Trophoblast cell (in vitro differentiated cells and primary cell): ENCODE data around the gene DUSP14.
A peak's percentile ranks its signal among the peaks of the same experiment; 100 is the strongest.

Experiments used
- DNase-seq, 2 donors: peaks; one replicate each; pipeline ENCODE4 v3.0.0-alpha.2; 2016
- H2AFZ ChIP-seq: 2 replicates; pipeline ENCODE4 v1.6.1; 2013; ENCODE audit warnings: low read length, moderate library complexity, mild to moderate bottlenecking; ENCODE audit not compliant: insufficient read depth, poor library complexity
- H2AK5ac ChIP-seq: 2 replicates; pipeline ENCODE4 v1.6.1; 2013; ENCODE audit warnings: mild to moderate bottlenecking, low read length
- H2BK120ac ChIP-seq: 2 replicates; pipeline ENCODE4 v1.6.1; 2013; ENCODE audit warnings: low read length, mild to moderate bottlenecking, moderate library complexity; ENCODE audit not compliant: insufficient read depth, poor library complexity
- H2BK12ac ChIP-seq: 2 replicates; pipeline ENCODE4 v1.6.1; 2013; ENCODE audit warnings: mild to moderate bottlenecking, low read length, moderate library complexity
- H2BK5ac ChIP-seq: 2 replicates; pipeline ENCODE4 v1.6.1; 2013; ENCODE audit warnings: low read length, low read depth, moderate library complexity, mild to moderate bottlenecking; ENCODE audit not compliant: poor library complexity
- H3K14ac ChIP-seq: 2 replicates; pipeline ENCODE4 v1.6.1; 2013; ENCODE audit warnings: mild to moderate bottlenecking, low read length
- H3K18ac ChIP-seq: 2 replicates; pipeline ENCODE4 v1.6.1; 2013; ENCODE audit warnings: mild to moderate bottlenecking, low read length
- H3K23ac ChIP-seq: 2 replicates; pipeline ENCODE4 v1.6.1; 2013; ENCODE audit warnings: low read length
- H3K27ac ChIP-seq: 2 replicates; pipeline ENCODE4 v1.5.1; 2013; ENCODE audit warnings: low read depth, mild to moderate bottlenecking, inconsistent platforms, low read length, moderate library complexity
- H3K27me3 ChIP-seq: 2 replicates; pipeline ENCODE4 v1.6.1; 2013; ENCODE audit warnings: inconsistent platforms, mild to moderate bottlenecking, low read length, moderate library complexity; ENCODE audit not compliant: insufficient read depth
- H3K36me3 ChIP-seq, 2 experiments: 1 replicate in 1 of 2; 2 replicates in 1 of 2; pipeline ENCODE4 v1.6.1; 2013; ENCODE audit warnings: low read length in 2 of 2, mild to moderate bottlenecking in 2 of 2, moderate library complexity in 1 of 2; ENCODE audit not compliant: insufficient read depth in 2 of 2, control insufficient read depth in 1 of 2
- H3K4ac ChIP-seq: 2 replicates; pipeline ENCODE4 v1.6.1; 2013; ENCODE audit warnings: low read depth, mild to moderate bottlenecking, low read length, moderate library complexity
- H3K4me1 ChIP-seq, 2 experiments: 1 replicate in 1 of 2; 2 replicates in 1 of 2; pipeline ENCODE4 v1.6.1; 2013; ENCODE audit warnings: low read length in 2 of 2, mild to moderate bottlenecking in 2 of 2, moderate library complexity in 1 of 2; ENCODE audit not compliant: insufficient read depth in 2 of 2, control insufficient read depth in 1 of 2
- H3K4me2 ChIP-seq: 2 replicates; pipeline ENCODE4 v1.6.1; 2013; ENCODE audit warnings: inconsistent platforms, mild to moderate bottlenecking, low read length, moderate library complexity
- H3K4me3 ChIP-seq: 2 replicates; pipeline ENCODE4 v1.5.1; 2013; ENCODE audit warnings: mild to moderate bottlenecking, low read depth, low read length, inconsistent platforms
- H3K79me1 ChIP-seq: one replicate; pipeline ENCODE4 v1.6.1; 2013; ENCODE audit warnings: low read length
- H3K79me2 ChIP-seq: 2 replicates; pipeline ENCODE4 v1.6.1; 2013; ENCODE audit warnings: low read length, mild to moderate bottlenecking; ENCODE audit not compliant: control insufficient read depth, insufficient read depth, poor library complexity
- H3K9ac ChIP-seq: 2 replicates; pipeline ENCODE4 v1.6.1; 2013; ENCODE audit warnings: mild to moderate bottlenecking, low read length
- H3K9me3 ChIP-seq: 2 replicates; pipeline ENCODE4 v1.6.1; 2013; ENCODE audit warnings: low read depth, mild to moderate bottlenecking, control low read depth, inconsistent platforms, low read length; ENCODE audit not compliant: insufficient read depth
- H4K12ac ChIP-seq: 2 replicates; pipeline ENCODE4 v1.6.1; 2013; ENCODE audit warnings: low read depth, mild to moderate bottlenecking, low read length, moderate library complexity
- H4K8ac ChIP-seq: 2 replicates; pipeline ENCODE4 v1.6.1; 2013; ENCODE audit warnings: low read depth, mild to moderate bottlenecking, low read length, moderate library complexity
- H4K91ac ChIP-seq: one replicate; pipeline ENCODE4 v1.6.1; 2013; ENCODE audit warnings: low read depth, mild to moderate bottlenecking, low read length, moderate library complexity
- WGBS: extraction: QIAGEN DNeasy Blood & Tissue Kit; methylation state at CpG from one replicate; pipeline ENCODE4 v1.1.7; 2013; ENCODE audit warnings: missing lambda C conversion rate; ENCODE audit not compliant: insufficient read length, insufficient coverage; ENCODE audit errors: extremely low coverage; 5-methylcytosine and 5-hydroxymethylcytosine counted together

DUSP14 gene

GRCh38 chr17:37478187-37478586 lies 11.5 kb upstream of the DUSP14 start:
- Histone ChIP-seq H3K27ac (no peak overlapping the region), H3K4ac (no peak overlapping the region), H3K4me3 (no peak overlapping the region), H2BK5ac (no peak overlapping the region), H3K9ac (no peak overlapping the region), H2BK120ac (no peak overlapping the region), H2AK5ac (no peak overlapping the region), H3K27me3 (no peaks in the 10 kb centered on the region), H2AFZ (no peak overlapping the region), H3K4me1 (peaks cover 8 to 16% of the 10 kb centered on the region in 2 experiments), H4K8ac (no peak overlapping the region), H4K12ac (no peak overlapping the region), H3K23ac (no peak overlapping the region), H2BK12ac (no peak overlapping the region), H3K14ac (no peak overlapping the region), H4K91ac (no peak overlapping the region), H3K18ac (no peak overlapping the region), H3K79me1 (peaks cover 7% of the 10 kb centered on the region), H3K79me2 (no peaks in the 10 kb centered on the region), H3K9me3 (no peaks in the 10 kb centered on the region), H3K36me3 (peaks cover 0 to 15% of the 10 kb centered on the region in 2 experiments), H3K4me2 (no peak overlapping the region)
- DNase-seq = peak in 1 of 2 donors; percentile 9
- WGBS = no CpG with 5 or more reads among the region's 2 CpGs

GRCh38 chr17:37479025-37479424 lies 10.7 kb upstream of the DUSP14 start:
- no peak overlapping the region for H3K4ac ChIP-seq
- H3K27ac ChIP-seq = no peak overlapping the region
- no peaks in the 10 kb centered on the region for H3K9me3 ChIP-seq
- no peak overlapping the region for H3K14ac ChIP-seq
- no peak overlapping the region for H3K4me3 ChIP-seq
- H4K91ac ChIP-seq = no peak overlapping the region
- H3K36me3 ChIP-seq = peaks cover 0 to 8% of the 10 kb centered on the region in 2 experiments
- H3K79me2 ChIP-seq = no peaks in the 10 kb centered on the region
- no peaks in the 10 kb centered on the region for H3K27me3 ChIP-seq
- DNase-seq = no peak
- H2AK5ac ChIP-seq = no peak overlapping the region
- H2BK120ac ChIP-seq = no peak overlapping the region
- H3K4me1 ChIP-seq = peaks cover 6 to 18% of the 10 kb centered on the region in 2 experiments
- H3K18ac ChIP-seq = no peak overlapping the region
- no peak overlapping the region for H4K8ac ChIP-seq
- no peak overlapping the region for H3K9ac ChIP-seq
- H2AFZ ChIP-seq = no peak overlapping the region
- H4K12ac ChIP-seq = no peak overlapping the region
- H2BK5ac ChIP-seq = no peak overlapping the region
- no peak overlapping the region for H2BK12ac ChIP-seq
- peaks cover 7% of the 10 kb centered on the region for H3K79me1 ChIP-seq
- WGBS = no CpG with 5 or more reads among the region's 1 CpG
- H3K23ac ChIP-seq = no peak overlapping the region
- no peak overlapping the region for H3K4me2 ChIP-seq

DNA sequence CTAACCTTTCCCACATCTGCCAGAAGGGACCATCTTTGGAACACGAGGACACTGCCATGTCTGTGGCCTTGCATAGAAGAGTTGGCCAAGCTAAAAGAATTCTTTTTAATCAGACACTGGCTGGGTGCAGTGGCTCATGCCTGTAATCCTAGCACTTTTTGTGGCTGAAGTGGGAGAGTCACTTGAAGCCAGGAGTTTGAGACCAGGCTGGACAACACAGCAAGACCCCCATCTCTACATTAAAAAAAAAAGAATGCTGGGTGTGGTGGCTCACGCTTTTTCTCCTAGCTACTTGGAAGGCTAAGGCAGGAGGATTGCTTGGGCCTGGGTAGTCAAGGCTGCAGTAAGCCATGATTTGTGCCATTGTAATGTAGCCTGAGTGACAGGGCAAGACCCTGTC lies 9.3 kb upstream of the DUSP14 start:
- no peak overlapping the region for H2BK5ac ChIP-seq
- no peak overlapping the region for H3K4me3 ChIP-seq
- no peak overlapping the region for H2AK5ac ChIP-seq
- no CpG with 5 or more reads among the region's 2 CpGs for WGBS
- no peak overlapping the region for H3K14ac ChIP-seq
- H3K36me3 ChIP-seq = peaks cover 0 to 5% of the 10 kb centered on the region in 2 experiments
- peaks cover 6 to 18% of the 10 kb centered on the region in 2 experiments for H3K4me1 ChIP-seq
- no peak overlapping the region for H2BK120ac ChIP-seq
- H4K12ac ChIP-seq = no peak overlapping the region
- no peak overlapping the region for H3K4me2 ChIP-seq
- H3K79me2 ChIP-seq = no peaks in the 10 kb centered on the region
- H2BK12ac ChIP-seq = peak overlapping the region; percentile 23
- no peak for DNase-seq
- no peak overlapping the region for H3K23ac ChIP-seq
- H3K4ac ChIP-seq = no peak overlapping the region
- no peak overlapping the region for H4K91ac ChIP-seq
- H2AFZ ChIP-seq = no peak overlapping the region
- peaks cover 7% of the 10 kb centered on the region for H3K79me1 ChIP-seq
- no peak overlapping the region for H3K9ac ChIP-seq
- H3K27ac ChIP-seq = no peak overlapping the region
- no peaks in the 10 kb centered on the region for H3K27me3 ChIP-seq
- no peak overlapping the region for H3K18ac ChIP-seq
- H4K8ac ChIP-seq = no peak overlapping the region
- no peaks in the 10 kb centered on the region for H3K9me3 ChIP-seq

GRCh38 chr17:37481001-37481665 lies 8.6 kb upstream of the DUSP14 start:
- Histone ChIP-seq H2AFZ (no peak overlapping the region), H2BK12ac (no peak overlapping the region), H3K4me3 (no peak overlapping the region), H2BK120ac (no peak overlapping the region), H2BK5ac (no peak overlapping the region), H2AK5ac (no peak overlapping the region), H3K18ac (no peak overlapping the region), H4K12ac (no peak overlapping the region), H3K9ac (no peak overlapping the region), H3K23ac (no peak overlapping the region), H4K91ac (no peak overlapping the region), H3K14ac (no peak overlapping the region), H3K9me3 (no peaks in the 10 kb centered on the region), H3K79me1 (peaks cover 7% of the 10 kb centered on the region), H3K27me3 (no peaks in the 10 kb centered on the region), H3K27ac (peak overlapping the region; percentile 49), H3K4me2 (no peak overlapping the region), H4K8ac (no peak overlapping the region), H3K4ac (no peak overlapping the region), H3K36me3 (peaks cover 0 to 5% of the 10 kb centered on the region in 2 experiments), H3K4me1 (peaks cover 6 to 15% of the 10 kb centered on the region in 2 experiments), H3K79me2 (no peaks in the 10 kb centered on the region)
- DNase-seq = peak in 1 of 2 donors; percentile 12
- WGBS = no CpG with 5 or more reads among the region's 9 CpGs
